ENCODE measurements around the gene ACSS1.

DNA sequence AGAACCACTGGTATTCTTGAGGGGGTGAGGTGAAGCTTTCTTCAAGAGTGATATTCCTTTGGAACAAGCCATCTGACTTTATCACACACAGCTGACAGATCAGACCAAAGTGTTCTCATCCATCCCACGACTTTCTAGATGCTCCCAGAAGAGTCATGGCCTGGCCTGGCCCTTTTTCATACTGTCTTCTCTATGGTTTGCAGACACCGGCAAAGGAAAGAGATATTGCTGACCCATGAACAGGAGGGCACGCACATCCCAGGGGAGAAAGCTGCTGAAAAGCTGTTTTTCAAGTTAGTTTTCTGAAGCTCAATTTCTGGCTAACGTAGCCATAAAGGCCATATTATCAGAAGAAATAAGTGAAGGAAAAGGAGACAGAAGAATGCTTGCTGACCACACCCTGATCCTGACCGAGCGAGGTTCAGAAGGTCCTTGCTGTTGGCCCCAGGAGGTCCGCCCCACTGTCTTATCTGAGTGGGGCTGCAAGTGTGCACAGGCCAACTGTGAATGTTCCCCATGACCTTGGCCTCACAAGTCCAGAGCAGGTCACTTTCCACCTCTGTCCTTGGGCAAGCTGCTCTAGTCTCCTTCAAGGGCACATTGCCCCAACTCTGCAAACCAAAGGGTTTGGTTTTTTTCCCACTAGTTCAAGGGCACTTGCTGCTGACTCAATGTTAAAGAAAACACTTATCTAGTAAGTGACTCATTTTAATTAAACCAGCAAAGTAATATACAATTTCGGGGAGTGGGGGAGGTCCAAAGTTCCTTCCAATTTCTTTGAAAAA lies 2.0 kb downstream of the ACSS1 start:
- TF ChIP-seq, protein P1, sequence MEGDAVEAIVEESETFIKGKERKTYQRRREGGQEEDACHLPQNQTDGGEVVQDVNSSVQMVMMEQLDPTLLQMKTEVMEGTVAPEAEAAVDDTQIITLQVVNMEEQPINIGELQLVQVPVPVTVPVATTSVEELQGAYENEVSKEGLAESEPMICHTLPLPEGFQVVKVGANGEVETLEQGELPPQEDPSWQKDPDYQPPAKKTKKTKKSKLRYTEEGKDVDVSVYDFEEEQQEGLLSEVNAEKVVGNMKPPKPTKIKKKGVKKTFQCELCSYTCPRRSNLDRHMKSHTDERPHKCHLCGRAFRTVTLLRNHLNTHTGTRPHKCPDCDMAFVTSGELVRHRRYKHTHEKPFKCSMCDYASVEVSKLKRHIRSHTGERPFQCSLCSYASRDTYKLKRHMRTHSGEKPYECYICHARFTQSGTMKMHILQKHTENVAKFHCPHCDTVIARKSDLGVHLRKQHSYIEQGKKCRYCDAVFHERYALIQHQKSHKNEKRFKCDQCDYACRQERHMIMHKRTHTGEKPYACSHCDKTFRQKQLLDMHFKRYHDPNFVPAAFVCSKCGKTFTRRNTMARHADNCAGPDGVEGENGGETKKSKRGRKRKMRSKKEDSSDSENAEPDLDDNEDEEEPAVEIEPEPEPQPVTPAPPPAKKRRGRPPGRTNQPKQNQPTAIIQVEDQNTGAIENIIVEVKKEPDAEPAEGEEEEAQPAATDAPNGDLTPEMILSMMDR (conservative IDR thresholded peaks at IDR 0.05; ENCODE audit: low read length), result no peak
- TF ChIP-seq EZH2phosphoT487 (IDR thresholded peaks at IDR 0.05; ENCODE audit: borderline replicate concordance), result no peak

All from Loucy (cell line).